Inflammatory macrophage treated with lipopolysaccharide for 1 hour (primary cell): ENCODE data around the gene DCT.

Experiments used
- DNase-seq, 2 donors: peaks; one replicate each; pipeline ENCODE4 v3.0.0-alpha.2; 2020 to 2022

The DCT gene

GRCh38 chr13:94390881-94391280 is 88.6 kb downstream of the DCT start:
- no peak for DNase-seq

- no peak for DNase-seq
Measured at GRCh38 chr13:94389604-94390351, 89.7 kb downstream of the DCT start.

- no peak for DNase-seq
Measured at GRCh38 chr13:94387047-94387446, 92.4 kb downstream of the DCT start.
